CD4-positive, alpha-beta T cell (primary cell): ENCODE measurements around the gene SCD5. TPM values are rescaled to one million over a fixed set of nuclear protein-coding genes. Genes with fewer than 3 reads are reported as not detected.

ENCODE experiments used
- ATAC-seq: fragments of 200-7000 bp; cut with Tn5 transposase; one replicate; pipeline ENCODE4 v1.10.0; 2022; ENCODE audit warnings: mild to moderate bottlenecking; ENCODE audit not compliant: poor library complexity
- CTCF ChIA-PET: fragments of 350-600 bp; sonication (Branson Sonifier 250); formaldehyde crosslinking; loops from one replicate; lab custom pipeline; 2021; ENCODE audit warnings: antibody characterized with exemption, inconsistent platforms; lab: Charles Lee
- POLR2A ChIA-PET: fragments of 350-600 bp; sonication (Branson Sonifier 250); formaldehyde crosslinking; loops from one replicate; lab custom pipeline; 2021; ENCODE audit warnings: antibody characterized with exemption, inconsistent platforms; lab: Charles Lee
- DNase-seq, 14 experiments: peaks; one replicate each; pipeline ENCODE4 v3.0.0-alpha.2; 2013 to 2020; ENCODE audit warnings: mixed read lengths in 2 of 14
- H3K27ac ChIP-seq, 2 donors: one replicate each; pipeline versions ENCODE4 v1.5.1 to v1.7.0; 2013; ENCODE audit warnings: low read length in 2 of 2, low read depth in 1 of 2, mild to moderate bottlenecking in 1 of 2
- H3K27me3 ChIP-seq, 2 experiments: 1 replicate in 1 of 2; 2 replicates in 1 of 2; pipeline versions ENCODE4 v1.6.1 to v1.7.0; 2013; ENCODE audit warnings: low read length in 2 of 2, control low read depth in 1 of 2, mild to moderate bottlenecking in 1 of 2, moderate library complexity in 1 of 2; ENCODE audit not compliant: insufficient read depth in 2 of 2, control insufficient read depth in 1 of 2
- H3K36me3 ChIP-seq: one replicate; pipeline ENCODE4 v1.6.1; 2013; ENCODE audit warnings: low read length, control low read depth; ENCODE audit not compliant: insufficient read depth
- H3K4me1 ChIP-seq: one replicate; pipeline ENCODE4 v1.6.1; 2013; ENCODE audit warnings: low read length, control low read depth; ENCODE audit not compliant: insufficient read depth
- H3K4me3 ChIP-seq: one replicate; pipeline ENCODE4 v1.5.1; 2013; ENCODE audit warnings: mild to moderate bottlenecking, low read length, moderate library complexity
- H3K9me3 ChIP-seq, 2 experiments: 1 replicate in 1 of 2; 2 replicates in 1 of 2; pipeline versions ENCODE4 v1.6.1 to v1.7.0; 2013; ENCODE audit warnings: low read length in 2 of 2, mild to moderate bottlenecking in 2 of 2, control low read depth in 1 of 2, moderate library complexity in 1 of 2; ENCODE audit not compliant: control insufficient read depth in 1 of 2, insufficient read depth in 1 of 2
- H3K27ac Mint-ChIP-seq: one replicate; pipeline ENCODE4 v1.8.0; 2020; ENCODE audit warnings: mixed read lengths
- H3K27me3 Mint-ChIP-seq: one replicate; pipeline ENCODE4 v1.8.0; 2021; ENCODE audit warnings: mixed read lengths
- H3K36me3 Mint-ChIP-seq: one replicate; pipeline ENCODE4 v1.8.0; 2021; ENCODE audit warnings: low read depth, mixed read lengths
- H3K4me1 Mint-ChIP-seq: one replicate; pipeline ENCODE4 v1.8.0; 2021; ENCODE audit warnings: low read depth, mixed read lengths
- H3K4me3 Mint-ChIP-seq: one replicate; pipeline ENCODE4 v1.8.0; 2020; ENCODE audit warnings: mild to moderate bottlenecking, mixed read lengths
- H3K9me3 Mint-ChIP-seq: one replicate; pipeline ENCODE4 v1.8.0; 2020; ENCODE audit warnings: mixed read lengths
- CTCF ChIP-seq: fragments of 200-600 bp; IDR thresholded peaks from one replicate; pipeline ENCODE4 v1.8.0; 2022; ENCODE audit warnings: antibody characterized with exemption, mild to moderate bottlenecking
- intact Hi-C, 2 experiments: fragments of 100-400 bp; cut with DNase I in 1 of 2; cut with micrococcal nuclease in 1 of 2; formaldehyde crosslinking; loops; one replicate each; pipeline versions ENCODE4 v1.15.1 to v1.9.0; 2023 to 2025; cut with DNase I, micrococcal nuclease
- total RNA-seq, 174 experiments: library from RNA in 2 of 174; stranded (reverse) in 2 of 174; gene quantifications; one replicate each; pipeline ENCODE4 v1.2.3 and lab custom pipeline; 2021 to 2026

The SCD5 gene
- total RNA-seq, 2 experiments from 2014 or later, result 0.14 to 0.25 TPM

DNA sequence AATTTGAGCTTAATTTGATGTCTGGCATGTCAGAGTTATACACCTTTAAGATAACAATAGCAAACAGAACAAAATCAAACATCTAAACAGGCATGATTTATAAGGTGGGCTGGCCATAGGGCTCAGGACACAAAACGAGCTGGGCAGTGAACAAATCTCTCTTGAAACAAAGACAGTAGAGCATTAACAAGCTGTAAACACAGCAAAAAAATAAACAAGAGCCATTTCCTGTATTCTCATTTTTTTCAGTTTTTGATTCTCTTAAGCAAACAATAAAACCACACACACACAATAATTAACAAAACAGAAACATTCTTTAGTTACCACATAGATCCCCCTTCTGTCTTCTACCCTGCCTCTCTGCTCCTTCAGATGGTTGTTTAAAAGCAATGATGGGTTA, 168.5 kb downstream of the SCD5 start:
- no peak for TF ChIP-seq CTCF
- Histone ChIP-seq H3K9me3 (no peaks in the 10 kb centered on the region), H3K27me3 (no peaks in the 10 kb centered on the region), H3K4me3 (no peak overlapping the region), H3K36me3 (no peaks in the 10 kb centered on the region), H3K27ac (no peak overlapping the region), H3K4me1 (no peaks in the 10 kb centered on the region)
- H3K9me3 Mint-ChIP-seq, result peaks cover 8% of the 10 kb centered on the region
- intact Hi-C loops, result no loop called here
- ATAC-seq (no peak), DNase-seq (no peak)
- H3K36me3 Mint-ChIP-seq, result no peaks in the 10 kb centered on the region
- no peak overlapping the region for H3K27ac Mint-ChIP-seq
- H3K4me1 Mint-ChIP-seq, result no peaks in the 10 kb centered on the region
- ChIA-PET CTCF (no interaction called here), POLR2A (no interaction called here)
- H3K27me3 Mint-ChIP-seq, result peaks cover 4% of the 10 kb centered on the region
- no peak overlapping the region for H3K4me3 Mint-ChIP-seq

- Histone ChIP-seq H3K27ac (no peak overlapping the region), H3K27me3 (no peaks in the 10 kb centered on the region), H3K36me3 (no peaks in the 10 kb centered on the region), H3K4me1 (no peaks in the 10 kb centered on the region), H3K4me3 (no peak overlapping the region), H3K9me3 (no peaks in the 10 kb centered on the region)
- POLR2A ChIA-PET, result no interaction called here
- Mint-ChIP-seq H3K4me1 (no peaks in the 10 kb centered on the region), H3K4me3 (no peak overlapping the region), H3K27ac (no peak overlapping the region), H3K27me3 (peaks cover 4% of the 10 kb centered on the region), H3K9me3 (peaks cover 8% of the 10 kb centered on the region), H3K36me3 (no peaks in the 10 kb centered on the region)
- DNase-seq (no peak), ATAC-seq (no peak)
- intact Hi-C loops, result no loop called here
- no peak for TF ChIP-seq CTCF
- CTCF ChIA-PET, result no interaction called here
Measured at GRCh38 chr4:82629238-82630000, 169.2 kb downstream of the SCD5 start.

GRCh38 chr4:82626251-82626868, 172.2 kb downstream of the SCD5 start:
- no peak overlapping the region for H3K27ac ChIP-seq
- POLR2A ChIA-PET, result no interaction called here
- no peaks in the 10 kb centered on the region for H3K27me3 ChIP-seq
- no peak for ATAC-seq
- no peaks in the 10 kb centered on the region for H3K4me1 ChIP-seq
- no peak for DNase-seq
- intact Hi-C loops, result no loop called here
- H3K9me3 ChIP-seq, result no peaks in the 10 kb centered on the region
- Mint-ChIP-seq H3K36me3 (no peaks in the 10 kb centered on the region), H3K27me3 (no peaks in the 10 kb centered on the region), H3K9me3 (no peaks in the 10 kb centered on the region), H3K27ac (no peak overlapping the region), H3K4me3 (no peak overlapping the region), H3K4me1 (peaks cover 5% of the 10 kb centered on the region)
- CTCF ChIA-PET, result no interaction called here
- TF ChIP-seq CTCF, result no peak
- H3K36me3 ChIP-seq, result no peaks in the 10 kb centered on the region
- H3K4me3 ChIP-seq, result no peak overlapping the region
